Loucy (cell line): ENCODE results near the gene NELFB.

Experiments
- H2AFZ ChIP-seq: fragments of 200-600 bp; sonication (generic); 2 replicates; pipeline ENCODE4 v1.6.0; 2016; ENCODE audit warnings: antibody characterized with exemption, mild to moderate bottlenecking, low read length, moderate library complexity
- H3F3A ChIP-seq: fragments of 200-600 bp; 2 replicates; pipeline ENCODE4 v1.6.0; 2016; ENCODE audit warnings: antibody characterized with exemption, low read depth, mild to moderate bottlenecking
- H3K27me3 ChIP-seq: fragments of 200-600 bp; sonication (generic); 2 replicates; pipeline ENCODE4 v1.6.1; 2014; ENCODE audit warnings: low read length, mild to moderate bottlenecking; ENCODE audit not compliant: insufficient read depth, poor library complexity, severe bottlenecking
- H3K36me3 ChIP-seq: fragments of 200-600 bp; sonication (generic); 2 replicates; pipeline ENCODE4 v1.6.1; 2016; ENCODE audit warnings: low read length; ENCODE audit not compliant: insufficient read depth
- H3K4me1 ChIP-seq: fragments of 200-600 bp; sonication (generic); 2 replicates; pipeline ENCODE4 v1.5.1; 2014; ENCODE audit warnings: low read length, mild to moderate bottlenecking; ENCODE audit not compliant: insufficient read depth, poor library complexity, severe bottlenecking
- H3K4me2 ChIP-seq: fragments of 200-600 bp; sonication (generic); 2 replicates; pipeline ENCODE4 v1.6.0; 2014; ENCODE audit warnings: antibody characterized with exemption, low read length, low read depth, mild to moderate bottlenecking; ENCODE audit not compliant: poor library complexity, severe bottlenecking
- H3K4me3 ChIP-seq: fragments of 200-600 bp; sonication (generic); 2 replicates; pipeline ENCODE4 v1.5.1; 2014; ENCODE audit warnings: low read length, mild to moderate bottlenecking, mixed read lengths; ENCODE audit not compliant: poor library complexity, severe bottlenecking
- H3K79me2 ChIP-seq: fragments of 200-600 bp; sonication (generic); 2 replicates; pipeline ENCODE4 v1.6.1; 2014; ENCODE audit warnings: low read length; ENCODE audit not compliant: insufficient read depth
- H3K9ac ChIP-seq: fragments of 200-600 bp; sonication (generic); 2 replicates; pipeline ENCODE4 v1.6.0; 2014; ENCODE audit warnings: mild to moderate bottlenecking, low read depth, low read length, moderate library complexity; ENCODE audit not compliant: poor library complexity, severe bottlenecking
- H3K9me2 ChIP-seq: fragments of 200-600 bp; sonication (generic); replicated peaks from 2 replicates; pipeline ENCODE4 v1.6.1; 2016; ENCODE audit warnings: low read depth, low read length, mixed read lengths
- H3K9me3 ChIP-seq: fragments of 200-600 bp; sonication (generic); 2 replicates; pipeline ENCODE4 v1.6.1; 2014; ENCODE audit warnings: mild to moderate bottlenecking, antibody characterized with exemption, low read length, low read depth; ENCODE audit not compliant: insufficient read depth
- H4K20me1 ChIP-seq: fragments of 200-600 bp; sonication (generic); 2 replicates; pipeline ENCODE4 v1.6.0; 2014; ENCODE audit warnings: antibody characterized with exemption, low read length, mild to moderate bottlenecking; ENCODE audit not compliant: insufficient read depth, poor library complexity, severe bottlenecking
- CTCF ChIP-seq: fragments of 200-600 bp; sonication (generic); conservative IDR thresholded peaks from 2 replicates; pipeline ENCODE4 v1.5.1; 2014; ENCODE audit warnings: mild to moderate bottlenecking, antibody characterized with exemption, low read length
- EZH2phosphoT487 ChIP-seq: fragments of 200-600 bp; IDR thresholded peaks from 2 replicates; pipeline ENCODE4 v1.6.1; 2018; ENCODE audit warnings: antibody characterized with exemption, mild to moderate bottlenecking, moderate library complexity, borderline replicate concordance

The NELFB gene

GRCh38 chr9:137321726-137322361 is 66.7 kb downstream of the NELFB start:
- H3K4me2 ChIP-seq: no peak overlapping the region
- H3K36me3 ChIP-seq: no peaks in the 10 kb centered on the region
- H3K4me3 ChIP-seq: no peak overlapping the region
- H4K20me1 ChIP-seq: no peaks in the 10 kb centered on the region
- H2AFZ ChIP-seq: no peak overlapping the region
- H3K79me2 ChIP-seq: no peaks in the 10 kb centered on the region
- H3K9ac ChIP-seq: no peak overlapping the region
- no peaks in the 10 kb centered on the region for H3K27me3 ChIP-seq
- no peaks in the 10 kb centered on the region for H3K9me3 ChIP-seq
- H3F3A ChIP-seq: no peaks in the 10 kb centered on the region
- no peaks in the 10 kb centered on the region for H3K9me2 ChIP-seq
- peaks cover 21% of the 10 kb centered on the region for H3K4me1 ChIP-seq
- TF ChIP-seq CTCF: no peak
- no peak for TF ChIP-seq EZH2phosphoT487
